HFFc6 (cell line): ENCODE data around the gene PTPRE. TPM values are rescaled to one million over a fixed set of nuclear protein-coding genes. Genes with fewer than 3 reads are reported as not detected.
"Not testable (repeated sequence)": the region's sequence is repeated elsewhere in the genome, so short reads cannot be mapped to it uniquely, and the experiment has no call there.

Experiments
- DNase-seq: peaks from one replicate; pipeline ENCODE4 v3.0.0-alpha.2; 2018
- H3K27ac Mint-ChIP-seq: 2 replicates; pipeline ENCODE4 v1.8.0; 2020; ENCODE audit warnings: mild to moderate bottlenecking, mixed read lengths
- H3K27me3 Mint-ChIP-seq: 2 replicates; pipeline ENCODE4 v1.8.0; 2021; ENCODE audit warnings: mild to moderate bottlenecking, moderate library complexity, mixed read lengths; ENCODE audit not compliant: insufficient read depth
- H3K36me3 Mint-ChIP-seq: 2 replicates; pipeline ENCODE4 v1.8.0; 2021; ENCODE audit warnings: low read depth, mixed read lengths
- H3K4me1 Mint-ChIP-seq: 2 replicates; pipeline ENCODE4 v1.8.0; 2020; ENCODE audit warnings: low read depth, mixed read lengths
- H3K4me3 Mint-ChIP-seq: 2 replicates; pipeline ENCODE4 v1.8.0; 2020; ENCODE audit warnings: mild to moderate bottlenecking, moderate library complexity, mixed read lengths
- H3K9me3 Mint-ChIP-seq: 2 replicates; pipeline ENCODE4 v1.8.0; 2020; ENCODE audit warnings: mild to moderate bottlenecking, mixed read lengths
- total RNA-seq, 6 experiments: library from RNA; stranded (reverse); fragmentation: NEBNext Ultra II Directional; extraction: Animal tissue kit (Norgen Biotek cat#: 25700); gene quantifications; 2 replicates in 1 of 6; 3 replicates in 5 of 6; pipeline ENCODE4 v1.2.3, GENCODE V29; 2021
- TF ChIP-seq, protein P1 (sequence below): fragments of 200-600 bp; sonication (generic); IDR thresholded peaks from 2 replicates; pipeline ENCODE4 v1.5.0; 2021; ENCODE audit warnings: antibody characterized with exemption, mild to moderate bottlenecking

Gene PTPRE
- total RNA-seq, 6 experiments from 2014 or later, result 0.14 to 0.37 (median 0.15) TPM; not detected in 3

GRCh38 chr10:128087884-128088709 is 181.2 kb downstream of the PTPRE start:
- Mint-ChIP-seq H3K4me1 (peaks cover 13% of the 10 kb centered on the region), H3K27ac (no peak overlapping the region), H3K4me3 (no peak overlapping the region), H3K9me3 (no peaks in the 10 kb centered on the region), H3K27me3 (peaks cover 24% of the 10 kb centered on the region), H3K36me3 (no peaks in the 10 kb centered on the region)
- TF ChIP-seq, protein P1, sequence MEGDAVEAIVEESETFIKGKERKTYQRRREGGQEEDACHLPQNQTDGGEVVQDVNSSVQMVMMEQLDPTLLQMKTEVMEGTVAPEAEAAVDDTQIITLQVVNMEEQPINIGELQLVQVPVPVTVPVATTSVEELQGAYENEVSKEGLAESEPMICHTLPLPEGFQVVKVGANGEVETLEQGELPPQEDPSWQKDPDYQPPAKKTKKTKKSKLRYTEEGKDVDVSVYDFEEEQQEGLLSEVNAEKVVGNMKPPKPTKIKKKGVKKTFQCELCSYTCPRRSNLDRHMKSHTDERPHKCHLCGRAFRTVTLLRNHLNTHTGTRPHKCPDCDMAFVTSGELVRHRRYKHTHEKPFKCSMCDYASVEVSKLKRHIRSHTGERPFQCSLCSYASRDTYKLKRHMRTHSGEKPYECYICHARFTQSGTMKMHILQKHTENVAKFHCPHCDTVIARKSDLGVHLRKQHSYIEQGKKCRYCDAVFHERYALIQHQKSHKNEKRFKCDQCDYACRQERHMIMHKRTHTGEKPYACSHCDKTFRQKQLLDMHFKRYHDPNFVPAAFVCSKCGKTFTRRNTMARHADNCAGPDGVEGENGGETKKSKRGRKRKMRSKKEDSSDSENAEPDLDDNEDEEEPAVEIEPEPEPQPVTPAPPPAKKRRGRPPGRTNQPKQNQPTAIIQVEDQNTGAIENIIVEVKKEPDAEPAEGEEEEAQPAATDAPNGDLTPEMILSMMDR, result peak; percentile 19; the same call in 1 of the 2 replicates
- DNase-seq, result peak; percentile 1

DNA sequence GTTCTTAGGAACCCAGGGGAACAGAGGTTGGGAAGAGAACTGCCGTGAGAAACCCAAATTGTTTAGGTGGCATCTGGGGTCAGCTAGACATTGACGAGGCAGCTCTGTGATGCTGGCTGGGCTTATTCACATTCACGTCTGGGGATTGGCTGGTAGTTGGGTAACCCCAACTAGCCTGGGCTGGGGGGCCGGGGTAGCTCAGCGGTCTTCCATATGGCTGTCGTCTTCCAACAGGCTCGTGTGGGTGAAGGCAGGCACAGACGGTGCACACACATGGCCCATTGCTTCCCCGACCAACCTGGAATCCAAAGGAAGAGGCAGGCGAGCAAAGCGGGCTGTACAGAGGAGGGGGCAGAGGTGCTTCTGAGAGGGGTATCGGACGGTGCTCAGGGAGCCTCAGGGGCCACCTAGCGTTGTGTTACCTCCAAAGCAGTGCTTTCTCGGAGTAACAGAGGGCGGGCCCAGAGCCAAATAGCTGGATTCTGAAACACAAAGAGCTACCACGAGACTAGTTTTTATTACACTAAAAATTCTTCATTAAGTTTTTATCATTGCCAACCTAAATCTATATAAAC is 184.8 kb downstream of the PTPRE start:
- Mint-ChIP-seq H3K4me3 (no peak overlapping the region), H3K4me1 (peaks cover 6% of the 10 kb centered on the region), H3K27me3 (peaks cover 8% of the 10 kb centered on the region), H3K9me3 (no peaks in the 10 kb centered on the region), H3K27ac (no peak overlapping the region), H3K36me3 (peaks cover 6% of the 10 kb centered on the region; the same call in 1 of the 2 replicates)
- TF ChIP-seq, protein P1, result no peak
- DNase-seq, result no peak

GRCh38 chr10:128092454-128092853 is 185.6 kb downstream of the PTPRE start:
- H3K4me3 Mint-ChIP-seq, result no peak overlapping the region
- TF ChIP-seq, protein P1, result no peak
- H3K27ac Mint-ChIP-seq, result no peak overlapping the region
- peaks cover 6% of the 10 kb centered on the region; the same call in 1 of the 2 replicates for H3K36me3 Mint-ChIP-seq
- H3K9me3 Mint-ChIP-seq, result no peaks in the 10 kb centered on the region
- no peak for DNase-seq
- no peaks in the 10 kb centered on the region; the same call in 1 of the 2 replicates for H3K4me1 Mint-ChIP-seq
- peaks cover 9% of the 10 kb centered on the region for H3K27me3 Mint-ChIP-seq

DNA sequence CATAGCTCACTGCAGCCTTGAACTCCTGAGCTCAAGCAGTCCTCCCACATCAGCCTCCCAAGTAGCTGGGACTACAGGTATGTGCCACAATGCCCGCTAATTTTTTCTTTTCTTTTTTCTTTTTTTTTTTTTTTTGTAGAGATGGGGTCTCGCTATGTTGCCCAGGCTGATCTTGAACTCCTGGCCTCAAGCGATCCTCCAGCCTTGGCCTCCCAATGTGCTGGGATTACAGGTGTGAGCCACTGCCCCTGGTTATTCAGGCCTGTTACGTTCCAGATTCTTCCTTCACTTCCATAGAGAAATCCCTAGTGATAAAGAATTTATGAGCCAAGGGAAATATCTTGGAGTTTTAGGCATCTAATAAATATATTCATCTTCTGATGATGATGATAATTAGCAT is 187.7 kb downstream of the PTPRE start:
- H3K27ac Mint-ChIP-seq, DNase-seq: not testable (repeated sequence)

DNA sequence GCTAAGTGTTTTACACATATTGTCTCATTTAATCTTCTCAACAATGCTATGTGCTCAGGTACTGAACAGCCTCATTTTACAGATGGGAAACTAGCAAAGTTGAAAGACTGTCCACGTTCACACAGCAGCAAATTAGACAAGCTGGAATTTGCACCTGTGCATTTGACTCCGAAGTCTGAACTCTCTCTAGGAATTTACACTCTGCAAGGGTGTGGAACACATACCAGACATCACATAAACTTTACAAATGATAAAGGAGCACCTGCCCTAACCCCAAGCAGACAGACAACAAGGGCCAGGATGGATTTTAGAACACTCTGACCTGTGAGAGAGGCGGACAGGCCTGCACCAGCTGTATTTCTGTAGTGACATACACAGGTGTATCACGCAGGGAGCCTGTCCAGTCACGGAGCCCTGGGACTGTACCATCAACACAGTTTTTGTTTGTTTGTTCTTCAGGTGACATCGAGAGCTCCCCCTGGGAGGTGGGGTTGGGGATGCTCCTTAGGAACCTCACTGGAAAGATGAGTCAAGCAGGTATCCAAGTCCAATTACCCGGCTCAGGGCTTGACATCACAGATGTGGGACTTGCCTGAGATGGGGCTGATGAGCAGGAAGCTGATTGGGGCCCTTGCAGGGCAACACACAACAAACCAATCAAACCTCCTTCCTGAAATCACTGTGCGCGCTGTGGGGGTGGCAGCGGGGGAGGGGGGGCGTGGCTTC is 188.3 kb downstream of the PTPRE start:
- TF ChIP-seq, protein P1, result no peak
- Mint-ChIP-seq H3K27me3 (peaks cover 3% of the 10 kb centered on the region), H3K9me3 (no peaks in the 10 kb centered on the region), H3K4me1 (no peaks in the 10 kb centered on the region; the same call in 1 of the 2 replicates), H3K27ac (no peak overlapping the region), H3K4me3 (no peak overlapping the region), H3K36me3 (peaks cover 19% of the 10 kb centered on the region)
- no peak for DNase-seq

More for the DNA sequence above, 187.7 kb downstream of the PTPRE start:
- H3K27me3 Mint-ChIP-seq, H3K4me1 Mint-ChIP-seq, H3K4me3 Mint-ChIP-seq, H3K9me3 Mint-ChIP-seq: not testable (repeated sequence)
- H3K36me3 Mint-ChIP-seq, result peaks cover 19% of the 10 kb centered on the region
